Measurements from ENCODE around the gene COX4I2. TPM values are rescaled to one million over a fixed set of nuclear protein-coding genes. Genes with fewer than 3 reads are reported as not detected.

The COX4I2 gene
- total RNA-seq, 4 donors from 2014 or later, result not detected

DNA sequence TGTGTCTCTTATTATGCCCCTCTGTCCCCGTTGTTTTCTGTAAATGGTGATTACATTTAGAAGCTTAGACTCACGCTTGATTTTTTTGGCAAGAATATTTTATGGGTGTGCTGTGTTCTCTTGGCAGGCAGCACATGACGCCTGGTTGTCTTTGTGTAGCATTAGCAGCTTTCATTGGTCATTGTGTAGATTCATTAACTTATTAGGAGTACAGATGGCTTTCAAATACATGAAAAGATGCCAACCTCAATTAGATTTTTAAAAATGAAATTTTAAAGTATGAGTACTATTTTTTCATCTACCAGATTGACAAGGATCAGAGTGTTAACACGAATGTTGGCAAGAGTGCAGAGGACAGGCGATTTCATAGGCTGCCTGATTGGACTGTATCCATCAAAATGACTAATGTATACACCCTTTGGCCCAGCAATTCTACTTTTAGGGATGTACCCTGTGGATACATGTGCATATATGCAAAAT is 15.2 kb downstream of the COX4I2 start:
- DNase-seq, result no peak
- H3K9me3 ChIP-seq, result no peaks in the 10 kb centered on the region
- H3K4me1 ChIP-seq, result peaks cover 0 to 10% (median 6%) of the 10 kb centered on the region in 4 donors
- H3K27me3 ChIP-seq, result no peaks in the 10 kb centered on the region
- no peaks in the 10 kb centered on the region for H3K36me3 ChIP-seq
- WGBS, 2 donors (ENCODE audit: low coverage in 1 of 2), result 20 to 26% methylated on average over 5 of the region's 5 CpGs
- no peak overlapping the region for H3K27ac ChIP-seq
- in situ Hi-C loops (cut with MboI; ENCODE audit: low pct_ligation_motif_present in 1 of 4, low pct_unique_long_range_greater_than_20kb in 1 of 4, low sequenced_read_pairs in 3 of 4), result loop anchor here in 1 of 4 donors (10.0 kb wide), 1 partner anchor 72 kb away; the partner anchor contains the start of gene BCL2L1
- TF ChIP-seq, protein P1, sequence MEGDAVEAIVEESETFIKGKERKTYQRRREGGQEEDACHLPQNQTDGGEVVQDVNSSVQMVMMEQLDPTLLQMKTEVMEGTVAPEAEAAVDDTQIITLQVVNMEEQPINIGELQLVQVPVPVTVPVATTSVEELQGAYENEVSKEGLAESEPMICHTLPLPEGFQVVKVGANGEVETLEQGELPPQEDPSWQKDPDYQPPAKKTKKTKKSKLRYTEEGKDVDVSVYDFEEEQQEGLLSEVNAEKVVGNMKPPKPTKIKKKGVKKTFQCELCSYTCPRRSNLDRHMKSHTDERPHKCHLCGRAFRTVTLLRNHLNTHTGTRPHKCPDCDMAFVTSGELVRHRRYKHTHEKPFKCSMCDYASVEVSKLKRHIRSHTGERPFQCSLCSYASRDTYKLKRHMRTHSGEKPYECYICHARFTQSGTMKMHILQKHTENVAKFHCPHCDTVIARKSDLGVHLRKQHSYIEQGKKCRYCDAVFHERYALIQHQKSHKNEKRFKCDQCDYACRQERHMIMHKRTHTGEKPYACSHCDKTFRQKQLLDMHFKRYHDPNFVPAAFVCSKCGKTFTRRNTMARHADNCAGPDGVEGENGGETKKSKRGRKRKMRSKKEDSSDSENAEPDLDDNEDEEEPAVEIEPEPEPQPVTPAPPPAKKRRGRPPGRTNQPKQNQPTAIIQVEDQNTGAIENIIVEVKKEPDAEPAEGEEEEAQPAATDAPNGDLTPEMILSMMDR (IDR thresholded peaks at IDR 0.05), result no peak
- TF ChIP-seq POLR2A (IDR thresholded peaks at IDR 0.05) (no peak), POLR2AphosphoS5 (IDR thresholded peaks at IDR 0.05) (no peak), EP300 (IDR thresholded peaks at IDR 0.05; ENCODE audit: low read depth) (no peak)
- intact Hi-C loops (cut with DNase I; ENCODE audit: low total_unique reads), result no loop called here
- no peak overlapping the region for H3K4me3 ChIP-seq

DNA sequence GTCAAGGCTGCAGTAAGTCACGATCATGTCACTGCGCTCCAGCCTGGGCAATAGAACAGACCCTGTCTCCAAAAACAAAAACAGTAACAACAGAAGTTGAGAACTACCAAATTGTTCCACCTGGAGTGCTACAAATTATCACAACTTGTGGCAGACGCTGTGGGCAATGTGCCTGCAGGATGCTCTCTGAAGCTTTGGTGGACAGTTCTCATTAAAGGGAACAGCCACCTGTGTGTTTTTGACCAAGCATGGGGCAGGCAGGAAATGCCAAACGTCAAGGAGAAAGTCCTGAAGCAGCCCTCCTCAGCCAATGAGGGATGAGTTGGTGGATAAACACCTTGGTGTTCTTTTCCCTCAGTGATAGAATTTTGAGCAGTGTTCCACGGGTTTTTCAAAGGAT is 15.8 kb downstream of the COX4I2 start:
- intact Hi-C loops (cut with DNase I; ENCODE audit: low total_unique reads), result no loop called here
- no peak for DNase-seq
- H3K27ac ChIP-seq, result no peak overlapping the region
- in situ Hi-C loops (cut with MboI; ENCODE audit: low pct_ligation_motif_present in 1 of 4, low pct_unique_long_range_greater_than_20kb in 1 of 4, low sequenced_read_pairs in 3 of 4), result loop anchor here in 1 of 4 donors (10.0 kb wide), 1 partner anchor 71 kb away; the partner anchor contains the start of gene BCL2L1
- no peaks in the 10 kb centered on the region for H3K9me3 ChIP-seq
- H3K4me1 ChIP-seq, result peaks cover 0 to 10% (median 6%) of the 10 kb centered on the region in 4 donors
- no peaks in the 10 kb centered on the region for H3K27me3 ChIP-seq
- WGBS, 2 donors (ENCODE audit: low coverage in 1 of 2), result 55% methylated on average over 5 of the region's 5 CpGs; no CpG with 5 or more reads in 1 of the 2 donors
- TF ChIP-seq POLR2A (IDR thresholded peaks at IDR 0.05), result no peak
- TF ChIP-seq, protein P1 (IDR thresholded peaks at IDR 0.05), result no peak
- no peak for TF ChIP-seq EP300 (IDR thresholded peaks at IDR 0.05; ENCODE audit: low read depth)
- no peak for TF ChIP-seq POLR2AphosphoS5 (IDR thresholded peaks at IDR 0.05)
- H3K36me3 ChIP-seq, result no peaks in the 10 kb centered on the region
- H3K4me3 ChIP-seq, result no peak overlapping the region

DNA sequence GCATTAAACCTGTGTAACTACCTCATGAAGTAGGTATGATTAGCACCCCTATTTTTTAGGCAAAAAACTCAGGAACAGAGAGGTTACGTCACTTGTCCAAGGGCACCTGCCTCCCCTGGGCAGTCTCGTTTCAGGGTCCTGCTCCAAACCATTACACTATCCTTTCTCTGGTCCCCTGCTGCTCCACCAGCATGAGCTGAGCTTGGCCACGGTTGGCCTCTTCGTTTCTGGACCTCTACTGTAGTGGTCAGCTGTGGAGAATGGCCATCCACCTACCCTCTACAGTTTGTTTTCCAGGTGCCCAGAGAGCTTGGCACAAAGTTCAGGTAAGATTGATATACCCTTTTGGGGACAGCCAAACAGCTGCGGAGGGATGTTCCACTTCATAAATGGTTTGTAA is 16.8 kb downstream of the COX4I2 start:
- peaks cover 0 to 10% (median 6%) of the 10 kb centered on the region in 4 donors for H3K4me1 ChIP-seq
- H3K9me3 ChIP-seq, result no peaks in the 10 kb centered on the region
- no peaks in the 10 kb centered on the region for H3K36me3 ChIP-seq
- no peaks in the 10 kb centered on the region for H3K27me3 ChIP-seq
- no peak overlapping the region for H3K27ac ChIP-seq
- intact Hi-C loops (cut with DNase I; ENCODE audit: low total_unique reads) (no loop called here), in situ Hi-C loops (cut with MboI; ENCODE audit: low pct_ligation_motif_present in 1 of 4, low pct_unique_long_range_greater_than_20kb in 1 of 4, low sequenced_read_pairs in 3 of 4) (loop anchor here in 1 of 4 donors (10.0 kb wide), 1 partner anchor 70 kb away; the partner anchor contains the start of gene BCL2L1)
- H3K4me3 ChIP-seq, result no peak overlapping the region
- no peak for DNase-seq
- TF ChIP-seq EP300 (IDR thresholded peaks at IDR 0.05; ENCODE audit: low read depth) (no peak), POLR2A (IDR thresholded peaks at IDR 0.05) (no peak), POLR2AphosphoS5 (IDR thresholded peaks at IDR 0.05) (no peak)
- TF ChIP-seq, protein P1 (IDR thresholded peaks at IDR 0.05), result no peak
- WGBS, 2 donors (ENCODE audit: low coverage in 1 of 2), result 67 to 74% methylated on average over 4 to 5 of the region's 5 CpGs

DNA sequence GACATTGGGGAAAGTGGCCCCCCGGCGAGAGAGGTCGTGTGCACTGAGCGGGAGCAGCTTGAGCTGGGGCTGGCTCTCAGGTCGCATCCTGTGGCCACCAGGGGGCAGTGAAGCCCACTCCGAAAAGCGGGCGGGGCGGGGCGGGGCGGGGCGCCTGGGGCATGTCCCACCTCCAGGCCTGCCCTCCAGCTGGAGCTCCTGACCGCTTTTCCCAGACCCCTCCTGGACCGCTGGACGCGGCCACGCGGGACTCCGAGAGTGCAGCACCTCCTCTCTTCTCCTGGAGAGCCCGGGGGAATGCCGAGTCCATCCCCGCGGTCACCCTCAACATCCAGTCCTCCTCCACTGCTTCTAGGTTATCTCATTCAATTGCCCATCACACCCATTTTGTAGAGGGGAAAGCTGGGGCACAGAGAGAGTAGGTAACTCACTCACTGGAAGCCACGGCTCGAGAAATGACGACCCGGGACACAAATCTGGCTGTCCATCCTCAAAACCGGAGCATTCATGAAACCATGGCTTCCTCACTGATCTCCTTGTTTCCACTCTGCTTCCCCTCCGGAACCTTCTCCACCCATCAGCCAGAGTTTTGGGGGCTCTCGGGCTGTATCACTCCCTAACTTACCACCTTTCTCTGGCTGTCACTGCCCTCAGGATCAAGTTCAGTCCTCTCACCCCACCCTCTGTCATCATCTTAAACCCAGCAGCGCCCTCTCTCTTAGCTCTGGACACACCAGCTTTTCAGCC is 24.1 kb downstream of the COX4I2 start:
- intact Hi-C loops (cut with DNase I; ENCODE audit: low total_unique reads), result loop anchor here (1.0 kb wide), 1 partner anchor 63 kb away; no protein-coding TSS in a partner anchor
- Histone ChIP-seq H3K27me3 (no peaks in the 10 kb centered on the region), H3K27ac (peak overlapping the region; percentile 66 to 84 (median 79)), H3K4me3 (peak overlapping the region in 3 of 4 donors; percentile 12 to 53 (median 33)), H3K4me1 (peaks cover 30 to 57% (median 51%) of the 10 kb centered on the region in 4 donors), H3K9me3 (no peaks in the 10 kb centered on the region), H3K36me3 (peaks cover 0 to 7% (median 0%) of the 10 kb centered on the region in 4 donors)
- peak; percentile 85 for DNase-seq
- 7% methylated on average over 26 of the region's 31 CpGs; no CpG with 5 or more reads in 1 of the 2 donors for WGBS, 2 donors (ENCODE audit: low coverage in 1 of 2)
- in situ Hi-C loops (cut with MboI; ENCODE audit: low pct_ligation_motif_present in 1 of 4, low pct_unique_long_range_greater_than_20kb in 1 of 4, low sequenced_read_pairs in 3 of 4), result loop anchor here in 3 of 4 donors (5.0 kb wide), 1 partner anchor 66 kb away; no protein-coding TSS in a partner anchor
- peak; percentile 38 for TF ChIP-seq POLR2A (IDR thresholded peaks at IDR 0.05)
- TF ChIP-seq, protein P1 (IDR thresholded peaks at IDR 0.05), result peak; percentile 61 to 87 (median 85)
- peak; percentile 38 to 68 (median 39) for TF ChIP-seq POLR2AphosphoS5 (IDR thresholded peaks at IDR 0.05)
- TF ChIP-seq EP300 (IDR thresholded peaks at IDR 0.05; ENCODE audit: low read depth), result no peak

Data from transverse colon (tissue), 4 donors.